Stimulated activated CD4-positive, alpha-beta T cell treated with anti-CD3 and anti-CD28 coated beads, Interleukin-4, amount 100 ng/mL, for 24 hours (primary cell): ENCODE results near the gene TRIM62.
"Not testable (repeated sequence)": the region's sequence is repeated elsewhere in the genome, so short reads cannot be mapped to it uniquely, and the experiment has no call there.

Experiments used
- DNase-seq: peaks from one replicate; pipeline ENCODE4 v3.0.0-alpha.2; 2020

TRIM62 gene

DNA sequence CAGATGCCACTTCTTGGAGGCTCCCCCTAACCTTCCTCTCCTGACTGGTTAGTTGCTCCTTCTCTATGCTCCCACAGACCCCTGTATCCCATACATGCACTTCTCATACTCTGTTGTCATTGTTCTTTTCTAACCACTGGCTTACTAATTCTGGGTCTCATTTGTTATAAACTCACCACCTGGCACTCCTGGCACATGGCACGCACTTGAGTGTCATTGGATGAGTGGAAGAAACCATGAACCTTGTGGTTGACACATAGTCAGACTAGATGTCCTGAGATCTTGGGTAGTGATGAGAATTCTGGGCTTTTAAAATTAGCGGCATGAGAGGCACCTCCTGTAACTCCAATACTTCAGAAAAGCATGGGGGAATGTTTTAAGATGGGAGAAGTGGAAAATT, 49.3 kb downstream of the TRIM62 start:
- no peak for DNase-seq

GRCh38 chr1:33131191-33131590, 50.7 kb downstream of the TRIM62 start:
- no peak for DNase-seq

- DNase-seq: peak; percentile 39
Observed at GRCh38 chr1:33130297-33130696, 51.5 kb downstream of the TRIM62 start.

- DNase-seq: no peak
Observed at GRCh38 chr1:33128781-33129180, 53.1 kb downstream of the TRIM62 start.

DNA sequence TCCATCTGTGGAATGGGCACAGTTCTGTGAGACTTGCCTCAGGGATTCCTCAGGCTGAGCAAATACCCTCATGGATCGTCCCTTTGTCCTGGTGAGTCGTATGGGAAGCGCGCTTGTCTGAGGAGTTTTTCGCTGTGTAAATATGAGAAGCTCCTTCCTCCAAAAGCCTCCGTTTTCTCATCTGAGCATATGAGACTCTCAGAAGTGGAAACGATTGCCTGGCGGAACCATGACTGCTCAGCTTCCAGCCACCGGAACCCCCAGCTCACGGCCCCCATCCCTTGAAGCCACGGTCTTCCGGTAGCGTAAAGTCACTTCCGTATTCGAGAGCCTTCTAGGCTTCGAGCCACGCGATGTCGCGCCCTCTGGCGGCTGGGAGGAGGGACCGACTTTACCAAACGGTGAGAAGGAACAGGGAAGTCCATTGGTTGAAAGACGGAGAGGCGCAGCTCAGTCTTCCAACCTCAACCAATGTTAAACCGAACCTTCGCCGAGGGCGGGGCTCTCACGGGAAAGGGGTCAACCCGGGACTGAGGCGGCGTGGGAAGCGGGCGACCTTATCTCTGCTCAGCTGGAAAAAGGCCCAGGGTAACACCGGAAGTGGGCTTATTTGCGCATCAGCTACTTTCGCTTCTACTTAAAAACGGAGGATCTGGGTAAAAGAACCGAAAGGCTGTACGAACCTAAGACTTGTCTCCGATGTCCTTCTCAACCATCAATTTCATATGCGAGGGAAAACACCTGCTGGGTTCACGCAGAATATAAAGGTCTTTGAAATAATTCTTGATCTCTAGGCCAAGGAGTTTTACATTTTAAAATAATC, 54.6 kb downstream of the TRIM62 start:
- DNase-seq: peak; percentile 99

- DNase-seq: no peak
Observed at GRCh38 chr1:33126411-33127000, 55.3 kb downstream of the TRIM62 start.

DNA sequence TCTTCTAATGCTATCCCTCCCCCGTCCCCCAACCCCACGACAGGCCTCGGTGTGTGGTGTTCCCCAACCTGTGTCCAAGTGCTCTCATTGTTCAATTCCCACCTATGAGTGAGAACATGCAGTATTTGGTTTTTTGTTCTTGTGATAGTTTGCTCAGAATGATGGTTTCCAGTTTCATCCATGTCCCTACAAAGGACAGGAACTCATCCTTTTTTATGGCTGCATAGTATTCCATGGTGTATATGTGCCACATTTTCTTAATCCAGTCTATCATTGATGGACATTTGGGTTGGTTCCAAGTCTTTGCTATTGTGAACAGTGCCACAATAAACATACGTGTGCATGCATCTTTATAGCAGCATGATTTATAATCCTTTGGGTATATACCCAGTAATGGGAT, 57.2 kb downstream of the TRIM62 start:
- DNase-seq: not testable (repeated sequence)

DNA sequence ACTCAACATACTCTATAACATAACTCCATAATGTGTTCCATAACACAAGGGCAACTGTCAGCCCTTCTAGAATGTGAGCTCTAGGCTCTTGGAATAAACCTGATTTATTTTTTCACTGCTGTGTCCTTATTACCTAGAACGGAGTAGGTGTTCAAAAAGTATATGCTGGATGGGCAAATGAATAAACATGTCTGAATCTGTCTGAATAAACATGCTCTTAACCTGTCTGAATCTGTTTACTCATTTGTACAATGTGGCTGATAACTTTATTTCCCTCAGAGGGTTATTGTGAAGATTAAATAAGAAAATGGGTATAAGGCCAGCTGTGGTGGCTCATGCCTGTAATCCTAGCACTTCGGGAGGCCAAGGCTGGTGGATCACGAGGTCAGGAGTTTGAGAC, 58.6 kb downstream of the TRIM62 start:
- no peak for DNase-seq

GRCh38 chr1:33122483-33123178, 59.2 kb downstream of the TRIM62 start:
- no peak for DNase-seq

DNA sequence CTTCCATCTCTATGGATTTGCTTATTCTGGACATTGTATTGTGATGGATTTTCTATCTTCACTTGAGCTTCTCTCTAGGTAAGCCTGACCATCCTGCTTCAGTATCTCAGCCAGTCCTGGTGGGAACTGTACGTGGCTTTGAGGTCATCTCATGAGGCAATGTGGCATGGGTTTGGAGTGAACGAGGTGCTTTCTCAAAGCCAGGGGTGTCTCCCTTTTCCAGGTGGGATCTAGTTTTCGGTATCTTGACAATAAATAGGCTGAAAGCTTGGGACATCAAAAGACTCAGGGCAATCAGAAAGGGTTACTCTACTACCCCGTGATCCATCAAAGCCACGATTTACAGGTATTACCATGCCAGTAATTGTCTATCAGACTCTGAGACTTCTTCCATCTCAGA, 60.1 kb downstream of the TRIM62 start:
- no peak for DNase-seq

- DNase-seq: no peak
Observed at GRCh38 chr1:33120436-33121231, 61.2 kb downstream of the TRIM62 start.

- DNase-seq: no peak
Observed at GRCh38 chr1:33119532-33120217, 62.2 kb downstream of the TRIM62 start.

DNA sequence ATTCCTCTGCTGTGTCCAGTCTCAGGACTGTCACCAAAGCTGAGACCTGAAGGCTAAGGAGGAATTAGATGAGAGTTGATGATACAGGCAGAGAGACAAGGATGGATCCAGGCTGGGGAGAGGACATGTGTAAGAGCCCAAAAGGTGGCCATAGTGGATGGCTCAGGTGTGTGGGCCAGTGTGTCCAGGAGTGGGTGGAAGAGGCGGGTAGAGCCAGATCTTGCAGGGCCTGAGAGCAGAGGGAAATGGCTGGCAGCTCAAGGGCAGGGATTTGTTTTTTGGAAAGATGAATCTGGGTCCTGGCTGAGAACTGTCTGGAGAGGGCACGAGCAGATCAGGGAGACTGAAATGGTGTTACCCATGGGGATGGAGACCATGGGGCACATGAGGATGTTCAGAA, 62.8 kb downstream of the TRIM62 start:
- DNase-seq: no peak

DNA sequence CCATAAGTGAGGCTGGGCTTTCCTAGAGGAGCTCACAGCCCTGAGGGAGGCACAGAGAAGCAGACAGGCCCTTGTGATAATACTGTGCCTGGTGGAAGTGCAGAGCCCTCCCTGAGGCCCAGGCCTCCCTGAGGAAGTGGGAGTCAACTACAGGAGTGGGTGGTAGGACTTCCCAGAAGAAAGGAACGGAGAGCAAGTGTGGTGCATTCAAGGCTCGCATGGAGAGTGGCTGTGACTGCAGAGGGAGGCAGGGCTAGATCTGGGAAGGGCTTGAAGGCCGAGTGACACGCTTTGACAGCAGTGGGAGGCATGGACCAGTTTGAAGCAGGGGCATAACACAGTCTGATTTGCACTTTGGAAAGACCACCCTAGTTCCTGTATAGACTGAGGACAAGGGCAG, 63.6 kb downstream of the TRIM62 start:
- no peak for DNase-seq

- no peak for DNase-seq
Observed at GRCh38 chr1:33117440-33118085, 64.3 kb downstream of the TRIM62 start.

DNA sequence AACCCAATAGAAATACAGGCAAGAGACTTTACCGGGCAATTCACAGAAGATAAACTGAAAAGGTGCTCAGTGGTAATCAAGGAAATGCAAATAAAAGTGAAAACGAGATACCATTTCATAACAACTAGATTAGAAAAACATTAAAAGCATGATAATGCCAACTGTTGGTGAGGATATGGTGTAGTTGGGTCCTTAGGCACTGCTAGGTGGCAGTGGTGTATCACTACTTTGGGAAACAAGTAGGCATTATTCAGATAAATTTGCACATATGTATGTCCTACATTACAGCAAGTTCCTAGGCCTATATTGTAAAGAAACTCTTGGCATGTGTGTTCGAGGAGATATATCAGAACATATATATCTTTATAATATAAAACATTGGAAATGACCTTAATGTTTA, 69.9 kb downstream of the TRIM62 start:
- DNase-seq: no peak

- no peak for DNase-seq
Observed at GRCh38 chr1:33110477-33110876, 71.4 kb downstream of the TRIM62 start.

GRCh38 chr1:33100119-33100415, 81.8 kb downstream of the TRIM62 start:
- not testable (repeated sequence) for DNase-seq

- DNase-seq: peak; percentile 67
Observed at GRCh38 chr1:33099290-33100118, 82.3 kb downstream of the TRIM62 start.

DNA sequence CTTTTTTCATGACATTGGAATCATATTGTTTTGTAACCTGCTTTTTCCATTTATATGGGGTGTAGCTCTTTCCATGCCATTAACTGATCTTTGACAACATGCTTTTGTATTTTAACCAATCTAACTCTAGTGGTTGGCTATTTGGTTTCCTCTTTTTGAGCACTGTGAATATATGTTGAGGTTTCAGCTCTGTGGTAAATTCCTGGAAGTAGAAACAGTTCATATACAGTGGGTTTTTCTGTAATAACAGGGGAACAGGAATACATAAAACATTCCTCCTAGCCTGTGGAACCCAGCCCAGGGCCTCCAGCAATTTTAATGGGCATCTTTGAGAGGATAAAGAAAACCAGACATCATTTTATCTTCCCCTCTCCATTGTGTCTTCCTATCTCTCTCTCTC, 83.5 kb downstream of the TRIM62 start:
- DNase-seq: no peak

GRCh38 chr1:33097762-33098161, 84.1 kb downstream of the TRIM62 start:
- no peak for DNase-seq
